ENCODE data around the gene CCDC117. TPM values are rescaled to one million over a fixed set of nuclear protein-coding genes. Genes with fewer than 3 reads are reported as not detected.
"Not testable (repeated sequence)": the region's sequence is repeated elsewhere in the genome, so short reads cannot be mapped to it uniquely, and the experiment has no call there.

CCDC117 gene, protein sequence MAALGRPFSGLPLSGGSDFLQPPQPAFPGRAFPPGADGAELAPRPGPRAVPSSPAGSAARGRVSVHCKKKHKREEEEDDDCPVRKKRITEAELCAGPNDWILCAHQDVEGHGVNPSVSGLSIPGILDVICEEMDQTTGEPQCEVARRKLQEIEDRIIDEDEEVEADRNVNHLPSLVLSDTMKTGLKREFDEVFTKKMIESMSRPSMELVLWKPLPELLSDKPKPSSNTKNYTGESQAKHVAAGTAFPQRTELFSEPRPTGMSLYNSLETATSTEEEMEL
- polyA plus RNA-seq (ENCODE audit: insufficient read length in 3 of 3) = 10 to 100 TPM; 34.2 to 42.4 (median 35.5) TPM
- long read RNA-seq, donor 1, transcript CCDC117-201 (5 exons, 3,985 nt) = major isoform, 10 of 10 reads
- long read RNA-seq, donor 1, partial matches to known transcripts = 0 of 10 reads
- long read RNA-seq, donor 1, other reads (novel, unspliced or antisense) = 0 of 10 reads
- long read RNA-seq, donor 2, transcript CCDC117-201 (5 exons, 3,985 nt) = major isoform, 11 of 11 reads
- long read RNA-seq, donor 2, partial matches to known transcripts = 0 of 11 reads
- long read RNA-seq, donor 2, other reads (novel, unspliced or antisense) = 0 of 11 reads
- long read RNA-seq, donor 3, partial matches to known transcripts = 0 of 5 reads
- long read RNA-seq, donor 3, other reads (novel, unspliced or antisense) = 0 of 5 reads
- long read RNA-seq, donor 4, partial matches to known transcripts = 0 of 1 reads
- long read RNA-seq, donor 4, other reads (novel, unspliced or antisense) = 0 of 1 reads
- long read RNA-seq, donor 5, transcript CCDC117-201 (5 exons, 3,985 nt) = major isoform, 10 of 11 reads
- long read RNA-seq, donor 5, partial matches to known transcripts = 0 of 11 reads
- long read RNA-seq, donor 5, other reads (novel, unspliced or antisense) = 0 of 11 reads
- long read RNA-seq, donor 6, transcript CCDC117-201 (5 exons, 3,985 nt) = major isoform, 15 of 15 reads
- long read RNA-seq, donor 6, partial matches to known transcripts = 0 of 15 reads
- long read RNA-seq, donor 6, other reads (novel, unspliced or antisense) = 0 of 15 reads
- long read RNA-seq, donor 7, transcript CCDC117-201 (5 exons, 3,985 nt) = major isoform, 13 of 14 reads
- long read RNA-seq, donor 7, partial matches to known transcripts = 0 of 14 reads
- long read RNA-seq, donor 7, other reads (novel, unspliced or antisense) = 0 of 14 reads
- long read RNA-seq, donor 8, transcript CCDC117-201 (5 exons, 3,985 nt) = major isoform, 5 of 5 reads
- long read RNA-seq, donor 8, partial matches to known transcripts = 0 of 5 reads
- long read RNA-seq, donor 8, other reads (novel, unspliced or antisense) = 0 of 5 reads
- long read RNA-seq, donor 9, transcript CCDC117-201 (5 exons, 3,985 nt) = major isoform, 5 of 5 reads
- long read RNA-seq, donor 9, partial matches to known transcripts = 0 of 5 reads
- long read RNA-seq, donor 9, other reads (novel, unspliced or antisense) = 0 of 5 reads
- long read RNA-seq, donor 10, transcript CCDC117-201 (5 exons, 3,985 nt) = major isoform, 8 of 8 reads
- long read RNA-seq, donor 10, partial matches to known transcripts = 0 of 8 reads
- long read RNA-seq, donor 10, other reads (novel, unspliced or antisense) = 0 of 8 reads
- long read RNA-seq, donor 11, transcript CCDC117-201 (5 exons, 3,985 nt) = major isoform, 6 of 7 reads
- long read RNA-seq, donor 11, partial matches to known transcripts = 0 of 7 reads
- long read RNA-seq, donor 11, other reads (novel, unspliced or antisense) = 0 of 7 reads
- long read RNA-seq, donor 12, transcript CCDC117-201 (5 exons, 3,985 nt) = major isoform, 13 of 14 reads
- long read RNA-seq, donor 12, partial matches to known transcripts = 0 of 14 reads
- long read RNA-seq, donor 12, other reads (novel, unspliced or antisense) = 0 of 14 reads
- long read RNA-seq, donor 13, transcript CCDC117-201 (5 exons, 3,985 nt) = major isoform, 7 of 7 reads
- long read RNA-seq, donor 13, partial matches to known transcripts = 0 of 7 reads
- long read RNA-seq, donor 13, other reads (novel, unspliced or antisense) = 0 of 7 reads
- long read RNA-seq, donor 14, transcript CCDC117-201 (5 exons, 3,985 nt) = major isoform, 14 of 14 reads
- long read RNA-seq, donor 14, partial matches to known transcripts = 0 of 14 reads
- long read RNA-seq, donor 14, other reads (novel, unspliced or antisense) = 0 of 14 reads
- long read RNA-seq, donor 15, transcript CCDC117-201 (5 exons, 3,985 nt) = major isoform, 11 of 11 reads
- long read RNA-seq, donor 15, partial matches to known transcripts = 0 of 11 reads
- long read RNA-seq, donor 15, other reads (novel, unspliced or antisense) = 0 of 11 reads
- long read RNA-seq, donor 16, transcript CCDC117-201 (5 exons, 3,985 nt) = major isoform, 10 of 10 reads
- long read RNA-seq, donor 16, partial matches to known transcripts = 0 of 10 reads
- long read RNA-seq, donor 16, other reads (novel, unspliced or antisense) = 0 of 10 reads

DNA sequence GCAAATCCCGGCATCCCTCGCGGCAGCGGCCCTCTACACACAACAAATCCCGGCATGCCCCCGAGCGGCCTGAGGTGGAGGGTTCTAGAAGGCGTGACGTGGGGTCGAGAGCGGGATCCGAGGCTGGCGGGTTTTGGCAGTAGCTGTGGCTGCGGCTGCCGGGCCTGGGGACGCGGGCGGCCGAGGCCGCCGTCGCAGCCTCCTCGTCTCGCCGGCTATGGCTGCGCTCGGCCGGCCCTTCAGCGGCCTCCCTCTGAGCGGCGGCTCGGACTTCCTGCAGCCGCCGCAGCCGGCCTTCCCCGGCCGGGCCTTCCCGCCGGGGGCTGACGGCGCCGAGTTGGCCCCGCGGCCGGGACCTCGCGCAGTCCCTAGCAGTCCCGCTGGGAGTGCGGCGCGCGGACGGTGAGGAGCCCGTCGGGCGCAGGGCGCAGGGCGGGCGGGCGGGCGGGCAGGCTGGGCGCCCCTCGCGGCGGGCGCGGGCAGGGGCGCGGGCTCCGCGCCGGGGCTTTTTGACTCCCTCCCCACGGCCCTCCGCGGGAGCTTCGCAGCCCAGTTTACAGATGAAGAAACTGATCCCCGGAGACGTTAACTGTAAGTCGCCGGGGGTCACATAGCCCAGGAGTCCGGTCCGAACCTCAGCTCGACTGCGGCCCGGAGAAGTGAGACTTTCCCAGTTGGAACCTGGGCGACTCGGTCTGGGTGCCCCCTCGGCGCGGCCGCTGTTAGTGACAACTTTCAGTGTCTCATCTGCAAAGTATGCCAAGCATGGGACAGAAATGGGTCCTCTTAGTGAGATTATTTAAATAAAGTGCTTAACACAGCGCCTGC lies at the start of gene CCDC117:
Gene CCDC117 (plus strand): TSS at position 63 of the 828 bp plus-strand sequence. CDS start 155 bp downstream, at position 218.
- peak; percentile 97 for DNase-seq

DNA sequence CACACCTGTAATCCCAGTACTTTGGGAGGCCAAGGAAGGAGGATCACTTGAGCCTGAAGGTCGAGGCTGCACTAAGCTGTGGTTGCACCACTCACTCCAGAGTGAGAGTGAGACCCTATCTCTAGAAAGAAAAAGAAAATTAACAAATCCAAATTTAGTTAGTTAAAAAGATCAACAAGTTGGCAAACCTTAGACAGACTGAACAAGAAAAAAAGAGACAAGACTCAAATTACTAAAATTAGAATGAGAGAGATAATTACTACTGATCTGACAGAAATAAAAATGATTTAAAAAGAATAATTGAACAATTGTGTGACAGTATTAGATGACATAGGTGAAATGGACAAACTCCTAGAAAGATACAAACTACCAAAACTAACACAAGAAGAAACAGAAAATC lies 44.5 kb upstream of the CCDC117 start:
- DNase-seq = no peak

DNA sequence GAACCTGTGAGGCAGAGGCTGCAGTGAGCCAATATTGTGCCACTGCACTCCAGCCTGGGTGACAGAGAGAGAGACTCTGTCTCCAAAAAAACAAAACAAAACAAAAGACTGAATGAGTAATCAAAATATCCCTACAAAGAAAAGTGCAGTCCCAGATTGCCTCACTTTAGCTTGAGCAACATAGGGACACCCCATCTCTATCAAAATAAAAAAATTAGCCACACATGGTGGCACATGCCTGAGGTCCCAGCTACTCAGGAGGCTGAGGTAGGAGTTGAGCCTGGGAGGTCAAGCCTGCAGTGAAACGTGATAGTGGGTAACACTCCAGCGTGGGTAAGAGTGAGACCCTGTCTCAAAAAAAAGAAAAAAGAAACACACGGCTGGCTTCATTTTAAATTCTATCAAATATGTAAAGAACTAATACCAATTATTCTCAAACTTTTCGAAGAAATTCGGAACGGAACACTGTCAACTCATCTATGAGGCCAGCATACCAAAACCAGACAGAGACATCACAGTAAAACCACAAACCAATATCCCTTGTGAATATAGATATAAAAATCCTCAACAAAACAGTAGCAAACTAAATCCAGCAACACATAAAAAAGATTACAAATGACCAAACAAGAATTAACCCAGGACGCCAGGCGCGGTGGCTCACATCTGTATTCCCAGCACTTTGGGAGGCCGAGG lies 43.7 kb upstream of the CCDC117 start:
- no peak for DNase-seq

DNA sequence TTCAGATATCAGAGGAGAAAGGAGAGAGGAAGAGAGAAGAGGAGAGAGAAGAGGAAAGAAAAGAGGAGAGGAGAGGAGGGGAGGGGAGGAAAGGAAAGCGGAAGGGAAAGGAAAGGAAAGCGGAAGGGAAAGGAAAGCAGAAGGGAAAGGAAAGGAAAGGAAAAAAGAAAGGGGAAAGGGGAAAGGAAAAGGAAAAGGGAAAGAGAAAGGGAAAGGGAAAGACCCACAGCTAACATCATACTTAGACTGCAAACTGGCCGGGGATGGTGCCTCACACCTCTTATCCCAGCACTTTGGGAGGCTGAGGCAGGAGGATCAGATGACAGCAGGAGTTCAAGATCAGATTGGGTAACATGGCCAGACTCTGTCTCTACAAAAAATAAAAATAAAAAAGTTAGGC lies 42.3 kb upstream of the CCDC117 start:
- DNase-seq = no peak

DNA sequence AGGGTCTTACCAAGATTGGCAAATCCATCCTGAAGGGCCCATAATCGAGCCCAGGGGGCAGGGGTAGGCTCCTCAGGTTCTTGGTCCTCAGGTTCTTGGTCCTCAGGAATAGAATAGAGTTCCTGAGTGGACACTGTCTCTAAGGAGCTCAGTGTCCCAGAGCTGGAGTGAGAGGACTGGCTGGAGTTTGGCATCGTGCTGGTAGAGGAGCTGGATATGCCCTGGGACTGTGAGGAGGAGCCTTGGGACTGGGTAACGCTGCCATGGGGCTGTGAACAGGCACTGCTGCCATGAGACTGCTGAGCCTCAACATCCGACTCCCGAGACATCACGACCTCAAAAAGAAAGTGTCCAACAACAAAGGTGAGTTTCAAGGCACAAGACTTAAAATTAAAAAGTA lies 38.1 kb upstream of the CCDC117 start:
- DNase-seq = no peak

DNA sequence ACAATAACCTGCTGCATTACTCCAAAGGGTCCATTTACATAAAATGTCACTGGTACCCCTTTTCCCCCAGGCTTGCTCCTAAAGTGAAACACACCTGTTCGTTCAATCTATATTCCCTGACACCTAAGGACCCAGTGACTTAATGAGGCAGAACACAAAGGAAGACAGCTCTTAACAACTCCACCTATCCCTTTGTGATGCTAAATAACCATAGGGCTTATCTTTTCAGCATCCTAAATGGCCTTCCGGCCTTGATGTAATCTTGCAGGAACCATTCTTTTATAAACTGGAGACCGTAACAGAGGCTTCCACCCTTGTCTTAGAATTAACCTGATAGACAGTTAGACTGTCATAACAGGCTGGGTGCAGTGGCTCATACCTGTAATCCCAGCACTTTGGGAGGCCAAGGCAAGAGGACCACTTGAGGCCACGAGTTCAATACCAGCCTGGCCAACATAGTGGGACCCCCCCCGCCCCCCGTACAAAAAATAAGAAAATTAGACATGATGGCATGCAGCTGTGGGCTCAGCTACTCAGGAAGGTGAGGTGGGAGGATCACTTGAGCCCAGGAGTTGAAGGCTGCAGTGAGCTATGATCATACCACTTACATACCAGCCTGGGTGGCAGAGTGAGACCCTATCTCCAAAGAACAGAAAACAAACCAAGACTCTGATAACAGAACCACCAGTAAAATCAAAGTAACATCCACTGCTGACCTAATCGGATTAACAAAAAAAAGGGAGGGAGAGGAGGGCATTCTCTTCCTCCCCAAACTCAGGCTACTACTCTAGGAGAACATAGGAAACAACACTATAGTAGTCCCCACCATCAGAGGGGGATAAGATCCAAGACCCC lies 36.0 kb upstream of the CCDC117 start:
- no peak for DNase-seq

DNA sequence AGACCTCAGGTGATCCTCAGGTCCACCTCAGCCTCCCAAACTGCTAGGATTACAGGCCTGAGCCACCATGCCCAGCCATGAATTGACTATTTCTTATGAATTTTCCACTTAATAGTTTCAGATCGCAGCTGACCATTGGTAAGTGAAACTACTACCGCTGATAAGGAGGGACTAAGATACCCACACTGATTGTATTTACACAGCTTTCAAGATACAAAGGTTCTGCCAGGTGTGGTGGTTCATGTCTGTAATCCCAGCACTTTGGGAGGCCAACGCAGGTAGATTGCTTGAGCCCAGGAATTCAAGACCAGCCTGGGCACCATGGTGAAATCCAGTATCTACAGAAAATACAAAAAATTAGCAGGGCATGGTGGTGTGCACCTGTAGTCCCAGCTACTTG lies 34.8 kb upstream of the CCDC117 start:
- no peak for DNase-seq

DNA sequence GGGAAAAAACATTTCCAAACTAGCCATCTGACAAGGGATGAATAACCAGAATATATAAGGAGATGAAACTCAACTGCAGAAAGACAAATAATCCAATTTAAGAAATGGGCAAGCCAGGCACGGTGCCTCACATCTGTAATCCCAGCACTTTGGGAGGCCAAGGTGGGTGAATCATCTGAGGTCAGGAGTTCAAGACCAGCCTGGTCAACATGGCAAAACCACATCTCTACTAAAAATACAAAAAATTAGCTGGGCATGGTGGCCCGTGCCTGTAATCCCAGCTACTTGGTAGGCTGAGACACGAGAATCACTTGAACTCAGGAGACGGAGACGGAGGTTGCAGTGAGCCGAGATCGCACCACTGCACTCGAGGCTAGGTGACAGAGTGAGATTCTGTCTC lies 33.6 kb upstream of the CCDC117 start:
- DNase-seq = not testable (repeated sequence)

DNA sequence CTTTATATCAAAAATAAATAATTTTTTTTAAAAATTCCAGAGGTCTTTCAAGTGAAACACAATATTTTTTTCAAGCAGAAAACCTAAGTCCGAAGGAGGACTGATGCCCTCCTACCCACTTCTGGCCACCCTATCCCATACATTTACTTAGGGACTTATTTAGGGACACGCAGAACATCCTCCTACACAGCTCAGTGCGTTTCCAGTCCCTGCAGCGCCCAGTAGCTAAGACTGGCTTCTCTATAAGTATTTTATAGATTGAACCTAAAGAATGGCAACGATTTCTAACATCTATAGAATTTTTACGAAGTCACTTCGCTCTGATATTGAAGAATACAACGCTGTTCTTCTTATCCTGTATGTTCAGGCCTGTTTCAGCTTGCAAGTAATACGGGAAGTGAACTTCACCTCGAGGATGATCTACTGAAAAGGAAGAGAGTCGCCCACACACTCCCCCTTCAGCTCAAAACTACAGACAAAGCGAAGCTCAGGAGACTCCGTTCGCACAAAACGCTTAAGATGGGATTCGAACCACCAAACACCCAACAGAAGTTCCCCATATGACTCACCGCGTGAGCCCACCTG lies 31.2 kb upstream of the CCDC117 start:
- no peak for DNase-seq

DNA sequence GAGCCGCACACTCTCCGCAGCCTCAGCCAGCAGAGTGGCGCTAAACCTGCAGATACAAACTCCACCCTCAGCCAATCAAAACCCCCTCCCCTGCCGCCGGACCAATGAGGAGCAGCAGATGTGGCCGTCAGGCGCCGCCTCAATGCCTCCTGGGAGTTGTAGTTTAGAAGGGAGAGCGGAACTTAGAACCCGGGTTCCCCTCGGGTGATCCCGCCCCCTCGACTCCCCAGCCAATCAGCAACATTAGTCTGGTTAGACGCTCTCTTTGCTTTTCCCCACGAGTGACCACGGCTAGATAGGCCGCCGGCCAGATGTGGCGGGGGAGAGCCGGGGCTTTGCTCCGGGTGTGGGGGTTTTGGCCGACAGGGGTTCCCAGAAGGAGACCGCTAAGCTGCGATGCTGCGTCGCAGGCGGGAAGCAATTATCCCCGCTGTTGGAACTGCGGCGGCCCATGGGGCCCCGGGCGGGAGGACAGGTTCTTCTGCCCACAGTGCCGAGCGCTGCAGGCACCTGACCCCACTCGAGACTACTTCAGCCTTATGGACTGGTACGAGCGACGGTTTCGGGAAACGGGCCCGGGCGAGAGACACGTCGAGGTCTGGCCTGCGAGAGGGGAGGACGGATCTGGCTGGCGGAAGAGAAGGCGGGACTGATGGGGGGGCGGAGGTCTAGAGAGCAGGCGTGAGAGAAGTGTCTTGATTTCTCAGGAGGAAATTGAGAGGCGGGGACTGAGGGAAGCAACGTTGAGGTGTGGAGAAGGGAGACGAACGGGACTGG lies 30.5 kb upstream of the CCDC117 start, which contains the start of the genes CHEK2 and HSCB:
Gene CHEK2 (minus strand): TSS at position 36 of the 777 bp plus-strand sequence. CDS start 7,099 bp downstream, outside the sequence.
Gene HSCB (plus strand): TSS at position 255 of the 777 bp plus-strand sequence. CDS start 57 bp downstream, at position 312.
- DNase-seq = peak; percentile 99

DNA sequence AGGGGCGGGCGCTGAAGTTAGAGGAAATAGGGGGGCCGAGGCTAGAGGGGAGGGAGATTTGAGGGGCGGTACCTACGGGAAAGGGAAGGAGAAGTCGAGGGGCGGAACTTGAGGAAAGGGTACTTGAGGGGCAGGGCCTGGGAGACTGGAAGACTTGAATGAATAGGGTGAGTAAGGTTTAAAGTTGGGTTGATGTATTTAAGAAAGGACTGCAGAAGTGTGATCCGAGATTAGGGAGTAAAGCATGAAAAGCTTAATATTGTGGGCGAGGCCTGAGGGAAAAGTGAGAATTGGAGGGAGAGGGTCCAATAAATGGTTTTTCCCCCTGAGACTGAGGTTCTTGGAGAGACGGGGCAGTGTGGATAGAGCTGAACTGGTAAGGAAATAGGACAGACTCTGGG lies 29.9 kb upstream of the CCDC117 start:
- DNase-seq = no peak

DNA sequence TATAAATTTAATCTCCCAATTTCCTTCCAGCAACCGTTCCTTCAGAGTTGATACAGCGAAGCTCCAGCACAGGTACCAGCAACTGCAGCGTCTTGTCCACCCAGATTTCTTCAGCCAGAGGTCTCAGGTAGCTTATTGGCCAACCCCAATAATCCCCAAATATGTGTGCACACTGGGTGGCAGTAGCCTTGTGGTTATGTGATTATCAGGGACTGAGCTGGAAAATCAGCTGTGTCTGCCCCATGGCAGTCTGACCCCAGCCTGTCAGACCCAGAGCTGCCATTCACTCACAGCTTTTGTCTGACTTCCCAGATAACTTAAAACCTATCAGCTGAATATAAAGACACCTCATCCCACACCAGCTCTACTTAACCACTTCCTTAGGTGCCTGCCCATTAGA lies 28.6 kb upstream of the CCDC117 start:
- no peak for DNase-seq

DNA sequence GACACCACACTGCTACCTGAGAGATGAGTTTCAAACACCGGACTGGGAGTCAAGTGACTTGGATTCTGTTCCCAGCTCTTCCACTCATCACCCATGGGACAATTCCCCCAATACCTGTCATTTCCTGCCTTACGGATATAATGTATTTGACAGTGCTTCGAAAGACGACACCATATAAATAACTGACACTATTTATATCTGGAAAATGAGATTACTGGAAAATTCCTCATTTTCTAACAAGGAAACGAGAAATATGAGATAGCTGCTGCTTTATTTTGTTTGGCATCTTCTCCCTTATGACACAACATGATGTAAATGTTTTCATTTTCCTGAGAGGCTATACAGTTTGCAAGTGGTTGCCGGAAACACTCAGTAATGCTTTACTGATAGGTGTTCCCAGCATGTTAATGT lies 22.0 kb upstream of the CCDC117 start:
- no peak for DNase-seq

DNA sequence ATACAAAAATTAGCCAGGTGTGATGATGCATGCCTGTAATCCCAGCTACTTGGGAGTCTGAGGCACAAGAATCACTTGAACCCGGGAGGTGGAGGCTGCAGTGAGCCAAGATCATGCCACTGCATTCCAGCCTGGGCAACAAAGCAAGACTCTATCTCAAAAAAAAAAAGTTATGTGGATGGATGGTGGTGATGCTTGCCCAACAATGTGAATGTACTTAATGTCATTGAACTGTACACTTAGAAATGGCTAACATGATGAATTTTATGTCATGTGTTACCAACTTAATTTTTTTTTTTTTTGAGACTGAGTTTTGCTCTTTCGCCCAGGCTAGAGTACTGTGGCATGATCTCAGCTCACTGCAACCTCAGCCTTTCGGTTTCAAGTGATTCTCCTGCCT lies 18.0 kb upstream of the CCDC117 start:
- DNase-seq = not testable (repeated sequence)

DNA sequence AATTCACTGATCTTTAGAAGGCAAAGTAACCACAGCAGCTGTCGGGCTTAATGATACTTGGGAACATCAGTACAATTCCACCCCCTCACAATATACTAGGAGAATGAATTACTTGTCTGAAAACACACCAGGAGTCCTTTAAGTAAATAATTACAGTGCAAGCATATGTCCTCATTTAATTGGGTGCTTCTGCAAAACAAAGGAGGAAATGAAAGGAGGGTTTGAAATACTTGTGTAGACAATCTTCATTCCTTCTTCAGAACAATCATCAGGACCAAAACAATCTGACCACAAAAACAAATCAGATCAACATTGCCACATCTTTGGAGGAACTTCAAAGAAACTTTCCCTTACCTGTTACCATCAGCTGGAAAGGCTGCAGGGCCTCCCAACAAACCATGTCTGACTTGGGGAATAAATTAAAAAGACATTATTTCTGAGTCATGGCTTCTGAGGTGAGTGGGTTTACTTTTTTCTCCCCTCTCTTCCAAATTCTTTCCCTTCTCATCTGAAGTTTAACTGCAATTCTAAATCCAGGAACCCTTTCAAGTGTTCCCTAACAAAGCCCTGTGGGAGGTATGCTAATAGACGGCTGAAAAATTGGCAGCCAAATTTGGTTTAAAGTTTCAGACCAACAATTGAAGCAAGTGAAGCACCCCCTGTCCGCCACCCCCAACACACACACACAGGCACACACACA lies 12.5 kb upstream of the CCDC117 start:
- DNase-seq = no peak
